ENCODE results near the gene NDUFA11. TPM values are rescaled to one million over a fixed set of nuclear protein-coding genes. Genes with fewer than 3 reads are reported as not detected.
"Not testable (repeated sequence)": the region's sequence is repeated elsewhere in the genome, so short reads cannot be mapped to it uniquely, and the experiment has no call there.

NDUFA11 gene
- total RNA-seq, 1 donor from 2014 or later: 149 TPM

- DNase-seq (ENCODE audit: low read depth): no peak
Measured at GRCh38 chr19:5891572-5891937, 12.0 kb downstream of the NDUFA11 start.

GRCh38 chr19:5890099-5890498 lies 13.5 kb downstream of the NDUFA11 start:
- no peak for DNase-seq (ENCODE audit: low read depth)

GRCh38 chr19:5889288-5889971 lies 14.2 kb downstream of the NDUFA11 start:
- DNase-seq (ENCODE audit: low read depth): no peak

GRCh38 chr19:5884065-5884811 lies 19.4 kb downstream of the NDUFA11 start:
- DNase-seq (ENCODE audit: low read depth): not testable (repeated sequence)

DNA sequence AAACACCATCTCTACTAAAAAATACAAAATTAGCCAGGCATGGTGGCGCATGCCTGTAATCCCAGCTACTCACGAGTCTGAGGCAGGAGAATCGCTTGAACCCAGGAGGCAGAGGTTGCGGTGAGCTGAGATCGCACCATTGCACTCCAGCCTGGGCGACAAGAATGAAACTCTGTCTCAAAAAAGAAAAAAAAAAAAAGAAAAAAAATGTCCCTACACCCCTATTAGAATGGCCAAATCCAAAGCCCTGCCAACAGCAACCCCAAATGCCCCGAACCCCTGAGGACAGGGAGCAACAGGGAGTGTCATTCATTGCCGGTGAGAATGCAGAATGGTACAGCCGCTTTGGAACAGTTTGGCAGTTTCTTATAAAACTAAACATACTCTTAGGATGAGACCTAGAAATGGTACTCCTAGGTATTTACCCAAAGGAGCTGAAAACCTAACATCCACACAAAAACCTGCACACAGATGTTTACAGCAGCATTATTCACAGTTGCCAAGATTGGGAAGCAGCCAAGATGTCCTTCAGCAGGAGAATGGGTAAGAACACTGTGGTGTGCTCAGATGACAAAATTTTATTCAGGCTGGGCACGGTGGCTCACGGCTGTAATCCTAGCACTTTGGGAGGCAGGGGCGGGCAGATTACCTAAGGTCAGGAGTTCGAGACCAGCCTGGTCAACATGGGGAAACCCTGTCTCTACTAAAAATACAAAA lies 20.3 kb downstream of the NDUFA11 start:
- not testable (repeated sequence) for DNase-seq (ENCODE audit: low read depth)

DNA sequence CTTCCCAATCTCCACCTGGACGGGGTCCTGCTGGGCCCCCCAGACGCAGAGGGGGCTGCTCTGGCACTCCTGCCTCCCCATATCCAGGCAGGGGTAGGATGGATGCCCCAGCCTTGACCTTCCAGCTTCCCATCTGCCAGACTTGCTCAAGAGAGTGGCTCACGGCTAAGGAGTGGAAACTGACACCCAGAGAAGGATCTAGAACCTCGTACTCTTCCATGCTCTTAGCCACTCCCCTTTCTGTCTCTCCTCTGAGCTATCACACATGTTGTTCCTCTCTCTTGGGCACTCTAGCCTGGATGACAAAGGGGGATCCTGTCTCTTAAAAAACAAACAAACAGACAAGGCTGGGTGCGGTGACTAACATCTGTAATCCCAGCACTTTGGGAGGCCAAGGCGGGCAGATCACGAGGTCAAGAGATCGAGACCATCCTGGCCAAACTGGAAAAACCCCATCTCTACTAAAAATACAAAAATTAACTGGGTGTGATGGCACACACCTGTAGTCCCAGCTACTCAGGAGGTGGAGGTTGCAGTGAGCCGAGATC lies 21.1 kb downstream of the NDUFA11 start:
- DNase-seq (ENCODE audit: low read depth): no peak

- DNase-seq (ENCODE audit: low read depth): no peak
Measured at GRCh38 chr19:5881543-5882299, 21.9 kb downstream of the NDUFA11 start.

DNA sequence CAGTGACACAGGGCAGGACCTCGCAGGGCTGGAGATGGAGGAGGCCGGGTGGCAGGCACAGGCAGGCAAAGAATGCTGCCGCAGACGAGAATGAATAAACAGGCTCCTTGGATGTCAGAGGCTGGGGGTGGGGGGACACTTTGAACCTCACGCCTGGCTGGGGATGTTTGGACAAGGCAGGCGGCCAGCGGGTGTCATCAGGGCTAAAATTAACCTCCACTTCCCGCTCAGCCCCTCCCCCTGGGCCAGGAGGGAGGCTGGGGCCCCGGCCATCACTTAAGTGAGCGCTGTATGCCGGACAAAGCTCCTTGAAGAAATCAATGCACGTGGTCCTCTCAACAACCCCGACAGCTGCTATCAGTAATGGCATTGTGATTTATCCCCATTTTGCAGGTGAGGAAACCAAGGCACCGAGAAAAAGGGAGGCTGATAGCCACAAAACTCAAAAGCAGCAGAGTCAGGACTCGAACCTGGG lies 22.9 kb downstream of the NDUFA11 start:
- peak; percentile 71 for DNase-seq (ENCODE audit: low read depth)

DNA sequence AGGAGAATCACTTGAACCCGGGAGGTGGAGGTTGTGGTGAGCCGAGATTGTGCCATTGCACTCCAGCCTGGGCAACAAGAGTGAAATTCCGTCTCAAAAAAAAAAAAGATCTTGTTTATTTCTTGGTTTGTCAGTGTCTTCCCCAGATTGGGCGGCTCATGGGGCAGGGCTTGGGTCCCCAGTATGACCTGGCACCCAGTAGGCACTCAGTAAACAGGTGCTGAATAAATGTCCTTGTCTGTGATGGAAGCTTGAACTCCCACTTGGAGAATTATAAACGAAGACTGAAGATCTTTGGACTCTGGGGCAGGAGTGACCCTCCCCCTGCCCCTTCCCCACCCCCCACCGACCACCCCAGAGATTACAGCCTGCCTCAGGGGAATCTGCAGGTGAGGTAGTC lies 23.4 kb downstream of the NDUFA11 start:
- DNase-seq (ENCODE audit: low read depth): no peak

DNA sequence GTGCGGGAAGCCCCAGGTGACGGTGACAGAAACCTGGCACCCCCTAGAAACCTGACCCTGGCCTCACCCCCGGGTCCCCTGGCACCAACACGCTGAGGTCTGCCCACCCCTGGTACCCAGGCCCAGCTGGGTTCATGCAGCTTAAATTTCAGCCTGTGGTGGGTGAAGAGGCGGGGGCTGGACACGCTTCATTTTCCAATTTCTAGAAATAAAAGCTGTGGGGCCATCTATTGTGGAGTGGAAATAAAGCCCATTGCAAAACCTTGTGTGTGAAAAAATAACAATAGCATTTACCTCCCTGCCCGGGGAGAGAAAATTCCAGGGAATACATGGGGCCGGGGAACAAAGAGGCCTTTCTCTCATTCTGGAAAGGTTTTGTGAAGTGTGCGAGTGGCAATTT lies 25.7 kb downstream of the NDUFA11 start:
- DNase-seq (ENCODE audit: low read depth): no peak

DNA sequence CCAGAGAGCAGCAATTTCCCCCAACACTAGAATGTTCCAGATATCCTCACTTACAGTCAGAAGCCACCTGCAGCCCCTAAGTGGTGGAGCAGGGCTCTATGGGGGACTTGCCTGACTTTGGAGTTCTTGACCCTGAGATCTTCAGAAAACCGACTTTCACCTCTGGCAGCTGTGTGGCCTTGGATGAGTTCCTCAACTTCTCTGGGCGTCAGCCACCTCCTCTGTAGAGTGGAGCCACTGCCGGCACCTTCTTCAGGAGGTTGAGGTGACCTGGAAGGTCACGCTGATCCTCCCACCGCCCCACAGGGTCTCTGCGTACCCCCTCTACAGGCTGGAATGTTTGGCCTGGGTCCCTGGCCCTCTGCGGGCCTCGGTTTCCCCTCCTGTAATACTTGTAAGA lies 26.2 kb downstream of the NDUFA11 start:
- no peak for DNase-seq (ENCODE audit: low read depth)

DNA sequence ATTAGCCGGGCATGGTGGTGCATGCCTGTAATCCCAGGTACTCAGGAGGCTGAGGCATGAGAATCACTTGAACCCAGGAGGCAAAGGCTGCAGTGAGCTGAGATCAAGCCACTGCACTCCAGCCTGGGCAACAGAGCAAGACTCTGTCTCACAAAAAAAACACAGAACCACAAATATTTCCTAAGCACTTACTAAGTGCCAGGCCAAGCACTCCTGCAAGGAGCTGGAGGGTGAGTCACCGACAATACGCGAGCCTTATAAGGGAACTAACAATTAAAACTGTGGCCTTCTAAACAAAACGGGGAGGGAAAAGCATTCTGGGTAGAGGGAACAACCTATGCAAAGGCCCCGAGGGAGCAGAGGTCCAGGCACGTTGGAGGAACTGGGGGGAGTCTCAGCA lies 29.1 kb downstream of the NDUFA11 start:
- not testable (repeated sequence) for DNase-seq (ENCODE audit: low read depth)

GRCh38 chr19:5873617-5874199 lies 29.9 kb downstream of the NDUFA11 start:
- DNase-seq (ENCODE audit: low read depth): no peak

DNA sequence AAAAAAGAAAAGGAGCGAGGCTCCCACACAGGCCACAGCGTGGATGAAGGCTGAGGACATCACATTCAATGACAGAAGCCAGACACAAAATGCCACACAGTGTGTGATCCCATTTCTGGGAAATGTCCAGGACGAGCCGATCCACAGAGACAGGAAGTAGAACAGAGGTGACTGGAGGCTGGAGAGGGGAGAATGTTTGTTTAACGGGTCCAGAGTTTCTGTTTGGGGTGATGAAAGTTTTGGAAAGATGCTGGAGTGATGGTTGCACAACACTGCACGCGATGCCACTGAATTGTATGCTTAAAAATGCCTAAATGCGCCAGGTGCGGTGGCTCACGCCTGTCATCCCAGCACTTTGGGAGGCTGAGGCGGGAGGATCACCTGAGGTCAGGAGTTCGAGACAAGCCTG lies 32.6 kb downstream of the NDUFA11 start:
- no peak for DNase-seq (ENCODE audit: low read depth)

DNA sequence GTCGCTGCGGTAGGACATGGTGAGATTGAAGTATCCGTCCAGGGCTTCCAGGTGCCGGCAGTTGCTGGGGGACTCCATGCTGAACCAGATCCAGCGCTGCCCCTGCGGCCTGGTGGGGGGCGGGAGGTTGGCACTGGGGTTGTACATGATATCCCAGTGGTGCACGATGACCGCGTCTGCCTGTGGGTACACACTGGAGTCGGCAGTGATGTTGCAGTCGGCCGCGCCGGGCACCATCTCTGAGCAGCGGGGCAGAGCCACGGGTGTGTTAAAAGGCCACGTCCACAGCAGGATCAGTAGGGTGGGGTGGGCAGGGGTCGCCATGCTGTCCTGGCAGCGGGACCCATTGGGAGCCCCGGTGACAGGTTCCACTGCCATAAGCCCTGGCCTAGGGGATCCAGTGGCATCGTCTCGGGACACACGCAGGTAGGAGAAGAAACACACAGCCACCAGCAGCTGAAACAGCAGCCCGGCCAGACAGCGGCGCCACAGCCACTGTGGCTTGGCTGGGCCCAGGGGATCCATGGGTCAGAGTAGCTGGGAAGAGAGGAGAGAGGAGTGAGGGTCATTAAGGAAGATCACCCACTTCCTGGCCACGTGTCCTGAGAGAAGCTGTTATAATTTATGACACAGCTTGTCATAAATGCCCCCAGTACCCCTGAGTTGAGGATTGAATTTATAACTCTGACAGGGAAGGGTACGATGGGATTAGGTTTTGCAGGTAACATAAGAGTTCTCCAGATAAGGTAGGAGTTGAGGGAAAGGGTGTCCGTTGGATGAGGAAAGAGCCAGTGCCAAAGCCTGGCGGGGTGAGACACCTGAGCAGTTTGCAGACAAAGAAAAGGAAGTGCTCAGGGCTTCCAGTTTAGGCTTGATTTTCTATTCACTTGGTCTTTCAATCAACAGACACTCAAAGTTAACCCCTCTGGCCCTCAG lies 36.1 kb downstream of the NDUFA11 start:
- DNase-seq (ENCODE audit: low read depth): no peak

DNA sequence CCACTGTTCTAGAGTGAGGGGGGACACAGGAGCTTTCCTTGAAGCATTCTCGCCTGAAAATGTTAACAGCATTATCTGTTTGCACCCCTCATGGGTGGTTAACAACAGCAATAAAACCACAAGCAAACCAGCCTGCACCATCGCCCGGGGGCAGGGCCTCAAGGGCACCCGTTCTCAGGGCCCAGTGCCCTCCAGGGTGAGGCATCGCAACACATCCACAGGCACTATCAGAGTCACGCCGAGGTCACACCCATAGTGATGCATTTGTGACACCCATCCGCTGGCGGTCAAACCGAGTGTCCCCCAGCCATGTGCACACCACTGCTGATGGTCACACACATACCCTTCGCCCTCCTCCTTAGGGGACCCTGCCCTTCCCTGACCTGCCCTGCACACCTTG lies 37.8 kb downstream of the NDUFA11 start:
- DNase-seq (ENCODE audit: low read depth): no peak

GRCh38 chr19:5864725-5865486 lies 38.7 kb downstream of the NDUFA11 start:
- DNase-seq (ENCODE audit: low read depth): no peak

DNA sequence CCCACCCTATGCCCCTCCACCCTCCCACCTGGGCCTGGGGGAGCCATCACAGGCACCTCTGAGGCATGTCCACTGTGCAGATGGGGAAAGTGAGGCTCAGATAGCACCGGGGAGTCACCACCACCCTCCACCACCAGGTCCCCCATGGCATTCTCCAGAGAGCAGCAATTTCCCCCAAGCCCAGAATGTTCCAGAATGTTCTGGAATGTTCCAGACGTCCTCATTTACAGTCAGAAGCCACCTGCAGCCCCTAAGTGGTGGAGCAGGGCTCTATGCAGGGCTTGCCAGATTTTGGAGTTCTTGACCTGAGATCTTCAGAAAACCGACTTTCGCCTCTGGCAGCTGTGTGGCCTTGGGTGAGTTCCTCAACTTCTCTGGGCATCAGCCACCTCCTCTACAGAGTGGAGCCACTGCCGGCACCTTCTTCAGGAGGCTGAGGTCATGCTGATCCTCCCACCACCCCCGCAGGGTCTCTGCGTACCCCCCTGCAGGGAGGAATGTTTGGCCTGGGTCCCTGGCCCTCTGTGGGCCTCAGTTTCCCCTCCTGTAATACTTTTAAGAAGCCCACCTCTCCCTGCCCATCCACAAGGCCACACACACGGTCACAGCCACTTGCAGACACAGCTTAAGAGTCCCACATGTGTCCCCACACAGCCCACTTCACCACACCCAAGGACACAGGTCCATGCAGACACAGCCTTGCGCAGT lies 39.4 kb downstream of the NDUFA11 start:
- DNase-seq (ENCODE audit: low read depth): no peak
